ENCODE measurements around the gene DOCK3.
"Not testable (repeated sequence)": the region's sequence is repeated elsewhere in the genome, so short reads cannot be mapped to it uniquely, and the experiment has no call there.

Gene DOCK3

DNA sequence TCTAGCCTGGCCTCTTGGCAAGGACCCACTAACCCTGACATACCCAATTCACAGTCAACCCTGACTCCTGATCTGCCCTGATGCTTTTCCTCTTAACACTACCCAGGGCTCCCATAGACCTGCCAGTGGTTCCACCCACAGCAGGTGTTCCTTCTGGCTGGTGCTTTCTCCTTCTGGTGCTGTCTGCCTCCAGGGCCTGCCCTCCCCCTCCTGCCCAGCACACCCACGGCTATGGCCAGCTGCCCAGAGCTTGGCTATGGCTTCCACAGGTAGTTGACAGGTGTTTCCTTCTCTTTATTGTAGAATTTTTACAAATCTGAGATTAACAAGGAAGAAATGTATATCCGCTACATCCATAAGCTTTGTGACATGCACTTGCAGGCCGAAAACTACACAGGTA, 663.9 kb downstream of the DOCK3 start:
- peak; percentile 25 for DNase-seq

- DNase-seq, result no peak
Observed at GRCh38 chr3:51340013-51340829, 665.5 kb downstream of the DOCK3 start.

DNA sequence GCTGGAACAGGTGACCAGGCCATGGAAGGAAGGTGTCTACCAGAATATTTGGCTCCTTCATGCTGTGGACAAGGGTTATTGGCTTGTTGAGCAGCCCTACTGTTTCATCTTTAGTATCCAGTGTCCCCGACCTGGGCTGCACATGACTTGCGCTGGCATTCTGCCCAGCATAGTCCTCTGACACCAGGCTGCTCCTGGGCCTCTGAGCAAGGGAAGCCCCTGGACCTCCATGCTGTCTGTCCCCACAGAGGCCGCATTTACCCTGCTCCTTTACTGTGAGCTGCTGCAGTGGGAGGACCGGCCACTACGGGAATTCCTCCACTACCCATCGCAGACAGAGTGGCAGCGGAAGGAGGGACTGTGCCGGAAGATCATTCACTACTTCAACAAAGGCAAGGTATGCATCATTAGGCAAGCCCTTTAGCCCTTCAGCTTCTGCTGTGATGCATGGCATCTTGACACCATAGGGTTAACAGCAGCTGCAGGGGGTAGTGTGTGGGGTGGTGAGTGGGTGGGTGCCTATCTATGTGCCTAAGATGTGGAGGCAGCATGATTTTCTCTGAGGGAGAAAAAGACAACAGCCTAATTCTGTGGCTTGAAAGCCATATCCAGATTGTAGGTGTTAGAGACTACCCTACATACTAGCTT, 666.4 kb downstream of the DOCK3 start:
- no peak for DNase-seq

GRCh38 chr3:51343918-51344687, 669.4 kb downstream of the DOCK3 start:
- no peak for DNase-seq

- DNase-seq, result no peak
Observed at GRCh38 chr3:51350751-51351150, 676.0 kb downstream of the DOCK3 start.

DNA sequence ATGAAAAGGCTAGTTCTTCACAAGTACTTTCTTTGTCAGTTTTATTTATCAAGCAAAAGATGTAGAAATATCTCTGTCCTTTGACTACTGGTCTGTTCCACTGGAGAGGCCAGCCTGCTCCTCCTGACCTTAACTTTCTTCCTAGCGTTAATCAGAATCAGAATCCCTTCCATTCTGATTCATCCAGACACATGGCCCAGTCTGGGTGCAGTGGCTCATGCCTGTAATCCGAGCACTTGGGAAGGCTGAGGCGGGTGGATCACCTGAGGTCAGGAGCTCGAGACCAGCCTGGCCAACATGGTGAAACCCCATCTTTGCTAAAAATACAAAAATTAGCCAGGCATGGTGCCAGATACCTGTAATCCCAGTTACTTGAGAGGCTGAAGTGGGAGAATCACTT, 678.4 kb downstream of the DOCK3 start:
- DNase-seq, result no peak

- DNase-seq, result no peak
Observed at GRCh38 chr3:51353691-51354090, 679.0 kb downstream of the DOCK3 start.

DNA sequence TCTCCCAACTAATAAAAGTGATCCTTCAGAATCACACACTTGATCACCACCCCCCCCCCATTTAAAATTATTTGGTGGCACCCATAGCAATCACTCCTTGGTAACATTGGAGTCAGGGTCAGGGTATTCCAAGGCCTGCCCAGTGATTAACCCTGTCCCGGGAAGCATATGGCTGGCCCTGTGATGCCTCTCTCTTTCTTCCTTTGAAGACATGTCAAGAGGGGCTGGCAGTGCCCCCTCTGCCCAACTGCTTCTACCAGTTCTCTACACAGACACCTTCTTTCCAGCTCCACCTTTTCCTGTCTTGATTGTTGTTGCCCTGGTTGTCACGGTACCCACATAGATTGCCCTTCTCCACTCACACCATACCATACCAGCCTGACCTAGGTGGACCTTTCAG, 679.4 kb downstream of the DOCK3 start:
- no peak for DNase-seq

DNA sequence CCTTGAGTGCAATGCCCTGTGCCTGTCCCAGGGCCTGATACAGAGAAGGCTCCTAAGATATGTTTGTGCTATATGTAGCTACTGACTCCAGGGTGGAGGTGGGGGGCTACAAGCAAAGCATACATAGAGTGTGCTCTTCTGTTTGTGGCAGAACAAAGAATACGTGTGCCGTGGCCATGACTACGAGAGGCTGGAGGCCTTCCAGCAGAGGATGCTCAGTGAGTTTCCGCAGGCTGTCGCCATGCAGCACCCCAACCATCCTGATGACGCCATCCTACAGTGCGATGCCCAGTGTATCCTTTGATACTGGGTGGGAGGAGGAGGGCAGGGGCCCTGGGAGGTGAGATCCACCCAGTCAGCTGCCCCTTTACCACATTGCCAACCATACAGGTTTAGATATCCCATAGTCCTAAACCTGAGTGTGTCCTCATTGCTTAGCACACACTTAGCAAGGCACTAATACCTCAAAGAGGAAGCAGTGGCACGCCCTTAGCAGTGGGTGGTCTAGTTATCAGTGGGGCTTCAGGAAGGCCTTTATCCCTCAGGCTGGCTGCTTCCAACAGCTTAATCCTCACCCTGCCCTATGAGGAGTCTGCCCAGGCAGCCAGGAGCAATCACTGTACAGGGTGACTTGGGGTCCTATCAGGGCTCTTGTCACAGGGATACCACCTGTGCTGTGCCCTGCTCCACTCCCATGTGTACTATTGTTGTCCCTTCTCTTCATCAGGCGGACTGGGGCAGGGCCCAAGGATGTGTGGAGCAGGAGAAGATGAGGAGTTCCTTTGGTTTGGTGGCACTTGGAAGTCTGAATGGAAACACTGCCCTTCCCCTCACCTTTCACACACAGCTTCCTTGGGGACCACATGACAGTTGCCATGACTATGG, 680.2 kb downstream of the DOCK3 start:
- DNase-seq, result no peak

DNA sequence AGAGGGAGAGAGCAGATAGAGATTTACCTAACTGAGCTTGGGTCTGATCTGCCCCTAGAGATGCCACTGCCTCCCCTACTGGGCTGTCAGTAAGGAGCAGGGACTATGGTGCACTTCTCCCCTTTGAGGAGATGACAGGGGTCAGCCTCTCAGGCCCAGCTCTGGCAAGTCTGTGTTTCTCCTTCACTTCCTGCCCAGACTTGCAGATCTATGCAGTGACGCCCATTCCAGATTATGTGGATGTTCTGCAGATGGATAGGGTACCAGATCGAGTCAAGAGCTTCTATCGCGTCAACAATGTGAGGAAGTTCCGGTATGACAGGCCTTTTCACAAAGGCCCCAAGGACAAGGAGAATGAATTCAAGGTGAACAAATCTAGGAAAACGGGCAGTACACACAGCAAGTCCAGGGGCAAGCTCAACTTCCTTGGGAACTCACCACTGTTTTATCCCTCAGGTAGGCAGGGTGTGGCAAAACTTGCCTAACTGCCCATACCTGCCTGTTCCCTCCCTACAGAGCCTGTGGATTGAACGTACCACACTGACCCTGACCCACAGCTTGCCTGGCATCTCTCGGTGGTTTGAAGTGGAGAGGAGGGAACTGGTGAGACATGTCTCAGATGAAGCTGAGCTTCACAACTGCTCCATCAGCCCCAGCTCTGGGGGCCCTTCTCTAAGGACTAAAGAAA, 681.3 kb downstream of the DOCK3 start:
- no peak for DNase-seq

DNA sequence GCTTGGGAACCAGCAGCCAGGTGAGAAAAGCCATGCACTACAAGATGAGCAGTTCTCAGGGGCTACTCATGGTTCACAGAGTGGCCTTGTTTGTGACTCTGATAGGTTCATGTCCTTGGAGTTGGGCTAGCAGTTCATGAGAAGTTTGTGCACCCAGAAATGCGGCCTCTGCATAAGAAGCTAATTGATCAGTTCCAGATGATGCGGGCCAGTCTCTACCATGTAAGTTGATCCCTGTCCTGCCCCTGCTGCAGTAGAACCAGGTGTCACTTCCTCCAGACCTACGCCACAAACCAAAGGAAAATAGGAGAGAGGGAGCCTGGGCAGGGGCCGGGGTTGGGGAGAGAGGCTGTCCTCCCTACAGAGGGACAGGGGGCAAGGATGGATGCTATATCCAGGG, 683.1 kb downstream of the DOCK3 start:
- DNase-seq, result no peak

DNA sequence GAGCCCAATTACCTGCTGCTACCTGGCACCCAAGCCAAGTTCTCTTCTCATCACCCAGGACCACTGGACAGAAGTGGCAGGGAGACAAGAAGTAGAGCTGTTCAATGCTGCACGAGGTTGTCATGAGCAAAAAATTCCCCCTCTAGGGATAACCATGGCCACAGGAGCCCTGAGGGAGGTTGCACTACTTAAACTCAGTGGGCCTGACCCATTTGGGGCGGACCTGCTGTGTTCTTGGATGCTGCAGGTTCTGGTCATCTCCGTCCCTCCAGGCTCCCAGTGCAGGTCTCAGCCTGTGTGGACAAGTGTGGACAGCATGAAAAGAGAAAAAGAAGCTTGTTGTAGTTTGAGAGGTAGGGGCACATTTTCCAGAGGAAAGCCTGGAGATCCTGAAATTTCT, 684.3 kb downstream of the DOCK3 start:
- DNase-seq, result no peak

GRCh38 chr3:51360806-51361205, 686.1 kb downstream of the DOCK3 start:
- no peak for DNase-seq

GRCh38 chr3:51361746-51362145, 687.0 kb downstream of the DOCK3 start:
- DNase-seq, result no peak

DNA sequence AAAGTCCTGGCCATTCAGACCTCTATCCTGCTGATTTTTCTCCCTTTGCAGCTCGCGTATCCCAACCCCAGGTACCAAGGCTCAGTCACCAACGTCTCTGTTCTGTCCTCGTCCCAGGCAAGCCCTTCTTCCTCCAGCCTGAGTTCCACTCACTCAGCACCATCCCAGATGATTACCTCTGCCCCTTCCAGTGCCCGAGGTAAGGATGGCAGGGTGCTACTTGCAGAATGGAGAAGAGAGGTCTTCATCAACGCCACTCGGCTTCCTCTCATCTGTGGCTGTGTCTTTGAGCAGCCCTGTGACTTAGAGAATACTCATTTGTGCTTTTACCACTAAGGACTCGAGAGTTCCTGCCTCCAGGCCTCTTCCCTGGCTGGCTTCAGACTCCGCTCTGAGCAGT, 687.7 kb downstream of the DOCK3 start:
- DNase-seq, result no peak

- DNase-seq, result not testable (repeated sequence)
Observed at GRCh38 chr3:51368276-51368675, 693.5 kb downstream of the DOCK3 start.

DNA sequence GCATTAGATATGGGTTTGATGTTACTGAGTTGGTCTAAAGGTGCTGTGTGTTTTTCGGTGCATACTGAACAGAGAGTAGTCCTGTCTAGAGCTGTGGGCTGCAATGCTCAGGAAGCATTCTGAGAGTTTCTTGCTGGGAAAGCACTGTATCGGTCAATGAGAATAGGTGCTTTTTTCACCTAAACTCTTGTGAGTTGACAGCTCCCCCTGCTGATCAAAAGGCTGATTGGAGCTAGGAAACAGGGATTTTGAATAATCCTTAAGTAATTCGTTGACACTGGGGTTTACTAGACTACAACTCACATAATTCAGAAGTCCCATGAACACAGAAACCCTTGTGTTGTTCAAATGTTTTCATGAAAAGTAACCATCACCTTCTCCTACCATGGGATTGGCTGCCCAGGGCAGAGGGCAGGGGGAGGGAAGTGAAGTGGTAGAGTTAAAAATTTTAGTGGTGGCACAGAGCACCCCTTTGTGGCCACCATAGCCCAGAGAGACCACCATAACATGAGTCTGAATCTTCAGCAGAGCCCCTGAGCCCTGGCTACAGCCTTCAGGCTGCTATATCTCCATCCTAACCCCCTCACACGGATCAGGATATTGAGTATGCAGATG, 697.3 kb downstream of the DOCK3 start:
- peak; percentile 39 for DNase-seq

DNA sequence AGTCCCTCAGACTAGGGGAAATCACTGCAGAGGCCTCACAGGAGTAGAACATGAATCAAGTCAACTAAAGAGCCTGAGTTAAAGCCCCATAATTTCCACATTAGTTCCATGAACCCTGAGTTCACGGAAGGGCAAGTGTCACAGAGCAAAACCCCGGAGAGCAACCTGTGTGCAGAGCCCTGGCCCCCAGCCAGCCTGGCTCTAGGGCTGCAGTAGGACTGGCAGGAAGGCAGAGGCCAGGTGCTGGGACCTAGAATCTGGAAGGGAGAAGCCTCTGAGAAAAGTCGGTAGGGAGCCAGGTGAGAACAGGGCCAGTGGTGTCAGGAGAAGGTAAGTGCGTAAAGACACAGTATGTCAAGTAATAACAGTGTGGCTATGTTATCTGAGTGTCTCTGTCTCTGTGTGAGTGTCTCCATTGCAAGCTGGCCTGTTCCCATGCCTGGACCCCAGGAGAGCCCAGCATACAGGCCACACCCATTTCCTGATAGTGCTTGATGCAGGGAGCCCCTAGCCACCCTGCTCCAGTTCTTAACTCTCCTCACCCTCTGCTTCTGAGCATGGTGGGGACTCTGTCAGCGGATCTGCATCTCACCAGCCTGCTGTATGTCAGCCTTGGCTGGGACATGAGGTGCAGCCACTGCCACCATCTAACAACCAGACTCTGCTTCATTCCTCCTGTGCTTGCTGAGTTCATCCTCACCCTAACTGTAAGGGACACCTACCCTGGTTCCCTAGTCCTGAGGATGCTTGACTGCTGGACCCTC, 699.1 kb downstream of the DOCK3 start:
- no peak for DNase-seq

DNA sequence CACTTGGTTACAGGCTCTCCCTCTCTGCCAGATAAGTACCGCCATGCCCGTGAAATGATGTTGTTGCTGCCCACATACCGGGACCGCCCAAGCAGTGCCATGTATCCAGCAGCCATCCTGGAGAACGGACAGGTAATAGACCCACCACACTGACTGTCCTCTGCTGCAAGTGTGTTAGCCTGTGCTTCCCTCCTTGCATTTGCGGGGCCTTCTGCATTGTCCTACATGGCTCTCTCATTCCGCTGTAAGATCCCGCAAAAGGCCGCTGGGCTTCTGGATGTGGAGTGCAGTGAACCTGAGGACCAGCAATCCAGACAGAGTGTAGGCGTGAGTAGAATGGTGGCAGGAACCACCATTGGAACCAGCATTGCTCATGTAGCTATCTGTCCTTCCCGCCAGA, 699.7 kb downstream of the DOCK3 start:
- DNase-seq, result no peak

DNA sequence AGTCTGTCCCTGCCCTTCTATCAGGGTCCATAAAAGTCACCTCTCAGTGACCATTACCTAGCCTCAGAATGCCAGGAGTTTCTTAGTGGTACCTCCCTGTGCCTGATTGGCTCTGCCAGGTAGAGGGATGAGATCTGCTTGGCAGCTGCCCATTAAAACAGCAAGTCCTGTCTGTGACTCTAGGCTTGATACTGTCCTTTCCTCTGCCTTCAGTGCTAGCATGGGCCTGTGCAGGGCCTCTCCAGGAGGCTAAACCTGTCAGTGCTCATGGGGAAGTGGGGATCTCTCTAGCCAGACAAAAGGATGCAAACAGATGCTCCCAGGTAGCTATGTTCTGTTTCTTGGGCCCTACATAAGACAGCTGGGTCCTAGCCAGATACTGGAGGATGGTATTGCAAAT, 700.4 kb downstream of the DOCK3 start:
- DNase-seq, result no peak

DNA sequence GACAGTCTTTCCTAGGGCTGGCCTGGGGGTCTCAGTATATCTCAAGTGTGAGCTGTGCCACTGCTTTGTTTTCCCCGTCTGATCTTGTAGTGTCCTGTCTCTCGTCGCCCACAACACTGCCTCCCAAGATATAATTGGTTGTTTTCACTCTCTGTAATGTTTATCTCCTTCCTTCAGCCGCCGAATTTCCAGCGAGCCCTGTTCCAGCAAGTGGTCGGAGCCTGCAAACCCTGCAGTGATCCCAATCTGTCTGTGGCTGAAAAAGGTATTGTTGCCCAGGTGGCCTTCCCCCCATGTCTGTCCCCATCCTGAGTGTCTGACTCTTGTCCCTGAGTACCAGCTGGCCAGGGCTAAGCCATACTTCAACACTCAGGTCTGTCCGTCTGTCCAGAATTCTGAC, 700.8 kb downstream of the DOCK3 start:
- DNase-seq, result no peak
